HepG2 (cell line): ENCODE measurements around the gene EIF3B. TPM values are rescaled to one million over a fixed set of nuclear protein-coding genes. Genes with fewer than 3 reads are reported as not detected.

ENCODE experiments used
- ATF7 ChIP-seq, 2 experiments: fragments of 450-650 bp in 1 of 2; sonication (generic) in 1 of 2; formaldehyde crosslinking in 1 of 2; IDR thresholded peaks; 2 replicates each; pipeline versions ENCODE4 v1.4.0 to v1.6.1; 2016 to 2020; ENCODE audit warnings: antibody characterized with exemption in 1 of 2, mild to moderate bottlenecking in 1 of 2, missing genetic modification reagents in 1 of 2
- JDP2 ChIP-seq: sonication (generic); formaldehyde crosslinking; IDR thresholded peaks from 2 replicates; pipeline ENCODE4 v1.8.1; 2022; ENCODE audit warnings: missing genetic modification reagents, borderline replicate concordance
- MEIS1 ChIP-seq: sonication (generic); formaldehyde crosslinking; IDR thresholded peaks from 2 replicates; pipeline ENCODE4 v1.9.0; 2021; ENCODE audit warnings: mild to moderate bottlenecking, missing genetic modification reagents, moderate library complexity, borderline replicate concordance
- NFATC3 ChIP-seq: sonication (generic); formaldehyde crosslinking; IDR thresholded peaks from 2 replicates; pipeline ENCODE4 v1.5.1; 2020; ENCODE audit warnings: mild to moderate bottlenecking, missing genetic modification reagents
- NONO ChIP-seq, 2 experiments: fragments of 450-650 bp in 1 of 2; sonication (generic) in 1 of 2; formaldehyde crosslinking in 1 of 2; IDR thresholded peaks in 1 of 2; conservative IDR thresholded peaks in 1 of 2; 2 replicates each; pipeline versions ENCODE4 v1.6.1 to v1.8.0; 2017 to 2022; ENCODE audit warnings: mild to moderate bottlenecking in 1 of 2, missing genetic modification reagents in 1 of 2, moderate library complexity in 1 of 2
- PAF1 ChIP-seq: IDR thresholded peaks from 2 replicates; pipeline ENCODE4 v1.6.1; 2016; ENCODE audit warnings: missing genetic modification reagents, missing compliant biosample characterization
- SMAD9 ChIP-seq: sonication (generic); formaldehyde crosslinking; IDR thresholded peaks from 2 replicates; pipeline ENCODE4 v1.5.1; 2020; ENCODE audit warnings: mild to moderate bottlenecking, missing genetic modification reagents
- SRSF1 ChIP-seq: fragments of 200-400 bp; formaldehyde crosslinking; optimal IDR thresholded peaks from 2 replicates; pipeline ENCODE3; 2017; ENCODE audit warnings: mild to moderate bottlenecking, low read depth, low read length, moderate library complexity
- ZFP36 ChIP-seq: fragments of 150-350 bp; IDR thresholded peaks from 2 replicates; pipeline ENCODE4 v1.6.1; 2018; ENCODE audit warnings: borderline replicate concordance, low read length, low read depth; ENCODE audit not compliant: partially characterized antibody
- ZSCAN31 ChIP-seq: sonication (generic); formaldehyde crosslinking; IDR thresholded peaks from 2 replicates; pipeline ENCODE4 v1.5.0; 2020; ENCODE audit warnings: low read depth, mild to moderate bottlenecking, missing genetic modification reagents
- polyA plus RNA-seq, 8 experiments: library from polyadenylated mRNA; depleted of rRNA in 3 of 8; stranded (reverse) in 7 of 8; unstranded in 1 of 8; fragments of >200 nt; fragmentation: Illumina TruSeq in 4 of 8; extraction: Trizol in 4 of 8; gene quantifications; 2 replicates each; pipeline versions ENCODE4 v1.2.1 to v1.2.3, GENCODE V29; 2011 to 2016; ENCODE audit warnings: low read depth in 4 of 8, missing spikeins in 1 of 8, mixed read lengths in 1 of 8; ENCODE audit not compliant: insufficient read depth in 1 of 8
- total RNA-seq, 5 experiments: library from RNA; depleted of rRNA; stranded (reverse); fragments of >200 nt; fragmentation: Illumina TruSeq; extraction: Trizol; gene quantifications; 2 replicates each; pipeline ENCODE4 v1.2.3, GENCODE V29; 2016; ENCODE audit warnings: low read depth in 1 of 5
- TF ChIP-seq, protein P1 (sequence below): sonication (generic); formaldehyde crosslinking; IDR thresholded peaks from 2 replicates; pipeline ENCODE4 v1.8.0; 2022; ENCODE audit warnings: low read depth, missing genetic modification reagents
- TF ChIP-seq, protein P2 (sequence below): sonication (generic); formaldehyde crosslinking; IDR thresholded peaks from 2 replicates; pipeline ENCODE4 v1.5.1; 2020; ENCODE audit warnings: missing genetic modification reagents, mild to moderate bottlenecking, borderline replicate concordance
- TF ChIP-seq, protein P3 (sequence below): sonication (generic); formaldehyde crosslinking; IDR thresholded peaks from 2 replicates; pipeline ENCODE4 v1.4.0; 2020; ENCODE audit warnings: missing genetic modification reagents, borderline replicate concordance
- TF ChIP-seq, protein P4 (sequence below): sonication (generic); formaldehyde crosslinking; IDR thresholded peaks from 2 replicates; pipeline ENCODE4 v1.4.0; 2020; ENCODE audit warnings: mild to moderate bottlenecking, missing genetic modification reagents
- TF ChIP-seq, protein P5 (sequence below): sonication (generic); formaldehyde crosslinking; IDR thresholded peaks from 2 replicates; pipeline ENCODE4 v1.4.0; 2020; ENCODE audit warnings: missing genetic modification reagents

EIF3B gene
- total and polyA plus RNA-seq, 2 of the 13 experiments (the other 11 are each of a cell fraction or from before 2014, with no cell fraction given): 92.2 to 241 TPM

DNA sequence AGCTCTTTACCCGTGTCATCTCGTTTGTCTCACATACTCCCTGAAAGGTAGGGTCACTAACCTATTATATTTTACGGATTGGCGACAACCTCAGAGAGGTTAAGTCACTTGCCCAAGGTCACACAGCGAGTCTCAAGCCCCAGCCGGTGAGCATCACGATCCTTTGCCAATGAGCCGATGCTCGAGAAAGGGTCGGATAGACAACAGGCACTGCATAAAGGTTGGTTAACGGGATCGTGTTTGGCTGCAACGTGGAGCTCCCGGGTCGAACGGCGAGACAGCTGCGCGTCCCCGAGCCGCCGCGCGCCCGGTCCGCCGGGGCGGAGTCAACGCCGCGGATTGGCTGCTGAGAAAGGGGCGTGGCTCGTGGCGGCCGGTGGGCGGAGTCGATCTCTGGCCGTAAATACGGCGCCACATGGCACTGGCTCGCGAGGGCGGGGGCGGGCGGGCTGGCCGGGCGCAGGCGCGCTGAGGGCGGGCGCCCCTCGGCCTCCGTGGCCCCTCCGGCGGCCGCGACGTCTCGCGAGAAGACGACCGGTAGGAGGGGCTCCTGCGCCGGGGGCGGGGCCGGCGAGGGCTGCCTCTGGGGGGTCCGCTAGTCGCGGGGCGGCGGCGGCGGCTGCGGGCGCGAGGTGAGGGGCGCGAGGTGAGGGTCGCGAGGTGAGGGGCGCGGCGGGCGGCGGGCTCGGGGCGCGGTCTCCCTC, 48.5 kb downstream of the EIF3B start, which contains the start of gene CHST12 (continued):
- TF ChIP-seq, protein P1, sequence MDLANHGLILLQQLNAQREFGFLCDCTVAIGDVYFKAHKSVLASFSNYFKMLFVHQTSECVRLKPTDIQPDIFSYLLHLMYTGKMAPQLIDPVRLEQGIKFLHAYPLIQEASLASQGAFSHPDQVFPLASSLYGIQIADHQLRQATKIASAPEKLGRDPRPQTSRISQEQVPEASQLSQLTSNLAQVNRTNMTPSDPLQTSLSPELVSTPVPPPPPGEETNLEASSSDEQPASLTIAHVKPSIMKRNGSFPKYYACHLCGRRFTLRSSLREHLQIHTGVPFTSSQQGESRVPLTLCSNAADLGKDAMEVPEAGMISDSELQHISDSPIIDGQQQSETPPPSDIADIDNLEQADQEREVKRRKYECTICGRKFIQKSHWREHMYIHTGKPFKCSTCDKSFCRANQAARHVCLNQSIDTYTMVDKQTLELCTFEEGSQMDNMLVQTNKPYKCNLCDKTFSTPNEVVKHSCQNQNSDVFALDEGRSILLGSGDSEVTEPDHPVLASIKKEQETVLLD (CRISPR knock-in tag): no peak
- TF ChIP-seq JDP2 (CRISPR knock-in tag): no peak
- 0 out of 2 replicates have a peak, but pooled peaks have one; percentile 68 for TF ChIP-seq SMAD9 (CRISPR knock-in tag)
- TF ChIP-seq, protein P2, sequence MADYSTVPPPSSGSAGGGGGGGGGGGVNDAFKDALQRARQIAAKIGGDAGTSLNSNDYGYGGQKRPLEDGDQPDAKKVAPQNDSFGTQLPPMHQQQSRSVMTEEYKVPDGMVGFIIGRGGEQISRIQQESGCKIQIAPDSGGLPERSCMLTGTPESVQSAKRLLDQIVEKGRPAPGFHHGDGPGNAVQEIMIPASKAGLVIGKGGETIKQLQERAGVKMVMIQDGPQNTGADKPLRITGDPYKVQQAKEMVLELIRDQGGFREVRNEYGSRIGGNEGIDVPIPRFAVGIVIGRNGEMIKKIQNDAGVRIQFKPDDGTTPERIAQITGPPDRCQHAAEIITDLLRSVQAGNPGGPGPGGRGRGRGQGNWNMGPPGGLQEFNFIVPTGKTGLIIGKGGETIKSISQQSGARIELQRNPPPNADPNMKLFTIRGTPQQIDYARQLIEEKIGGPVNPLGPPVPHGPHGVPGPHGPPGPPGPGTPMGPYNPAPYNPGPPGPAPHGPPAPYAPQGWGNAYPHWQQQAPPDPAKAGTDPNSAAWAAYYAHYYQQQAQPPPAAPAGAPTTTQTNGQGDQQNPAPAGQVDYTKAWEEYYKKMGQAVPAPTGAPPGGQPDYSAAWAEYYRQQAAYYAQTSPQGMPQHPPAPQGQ (CRISPR knock-in tag): 0 out of 2 replicates have a peak, but pooled peaks have one; percentile 30
- TF ChIP-seq, protein P3, sequence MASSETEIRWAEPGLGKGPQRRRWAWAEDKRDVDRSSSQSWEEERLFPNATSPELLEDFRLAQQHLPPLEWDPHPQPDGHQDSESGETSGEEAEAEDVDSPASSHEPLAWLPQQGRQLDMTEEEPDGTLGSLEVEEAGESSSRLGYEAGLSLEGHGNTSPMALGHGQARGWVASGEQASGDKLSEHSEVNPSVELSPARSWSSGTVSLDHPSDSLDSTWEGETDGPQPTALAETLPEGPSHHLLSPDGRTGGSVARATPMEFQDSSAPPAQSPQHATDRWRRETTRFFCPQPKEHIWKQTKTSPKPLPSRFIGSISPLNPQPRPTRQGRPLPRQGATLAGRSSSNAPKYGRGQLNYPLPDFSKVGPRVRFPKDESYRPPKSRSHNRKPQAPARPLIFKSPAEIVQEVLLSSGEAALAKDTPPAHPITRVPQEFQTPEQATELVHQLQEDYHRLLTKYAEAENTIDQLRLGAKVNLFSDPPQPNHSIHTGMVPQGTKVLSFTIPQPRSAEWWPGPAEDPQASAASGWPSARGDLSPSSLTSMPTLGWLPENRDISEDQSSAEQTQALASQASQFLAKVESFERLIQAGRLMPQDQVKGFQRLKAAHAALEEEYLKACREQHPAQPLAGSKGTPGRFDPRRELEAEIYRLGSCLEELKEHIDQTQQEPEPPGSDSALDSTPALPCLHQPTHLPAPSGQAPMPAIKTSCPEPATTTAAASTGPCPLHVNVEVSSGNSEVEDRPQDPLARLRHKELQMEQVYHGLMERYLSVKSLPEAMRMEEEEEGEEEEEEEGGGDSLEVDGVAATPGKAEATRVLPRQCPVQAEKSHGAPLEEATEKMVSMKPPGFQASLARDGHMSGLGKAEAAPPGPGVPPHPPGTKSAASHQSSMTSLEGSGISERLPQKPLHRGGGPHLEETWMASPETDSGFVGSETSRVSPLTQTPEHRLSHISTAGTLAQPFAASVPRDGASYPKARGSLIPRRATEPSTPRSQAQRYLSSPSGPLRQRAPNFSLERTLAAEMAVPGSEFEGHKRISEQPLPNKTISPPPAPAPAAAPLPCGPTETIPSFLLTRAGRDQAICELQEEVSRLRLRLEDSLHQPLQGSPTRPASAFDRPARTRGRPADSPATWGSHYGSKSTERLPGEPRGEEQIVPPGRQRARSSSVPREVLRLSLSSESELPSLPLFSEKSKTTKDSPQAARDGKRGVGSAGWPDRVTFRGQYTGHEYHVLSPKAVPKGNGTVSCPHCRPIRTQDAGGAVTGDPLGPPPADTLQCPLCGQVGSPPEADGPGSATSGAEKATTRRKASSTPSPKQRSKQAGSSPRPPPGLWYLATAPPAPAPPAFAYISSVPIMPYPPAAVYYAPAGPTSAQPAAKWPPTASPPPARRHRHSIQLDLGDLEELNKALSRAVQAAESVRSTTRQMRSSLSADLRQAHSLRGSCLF: no peak
- peak; percentile 46 for TF ChIP-seq SRSF1
- no peak for TF ChIP-seq NONO (IDR thresholded peaks at IDR 0.05)
- peak; percentile 53; the same call in 1 of the 2 replicates for TF ChIP-seq NONO (CRISPR knock-in tag; conservative IDR thresholded peaks at IDR 0.05)
- no peak for TF ChIP-seq MEIS1 (CRISPR knock-in tag)
- no peak for TF ChIP-seq ATF7 (IDR thresholded peaks at IDR 0.05)
- no peak; the same call in 1 of the 2 replicates for TF ChIP-seq ATF7 (CRISPR knock-in tag; IDR thresholded peaks at IDR 0.05)
- TF ChIP-seq NFATC3 (CRISPR knock-in tag): 0 out of 2 replicates have a peak, but pooled peaks have one; percentile 40
- peak; percentile 29; the same call in 1 of the 2 replicates for TF ChIP-seq ZSCAN31 (CRISPR knock-in tag)
- TF ChIP-seq ZFP36: peak; percentile 88
- TF ChIP-seq, protein P4, sequence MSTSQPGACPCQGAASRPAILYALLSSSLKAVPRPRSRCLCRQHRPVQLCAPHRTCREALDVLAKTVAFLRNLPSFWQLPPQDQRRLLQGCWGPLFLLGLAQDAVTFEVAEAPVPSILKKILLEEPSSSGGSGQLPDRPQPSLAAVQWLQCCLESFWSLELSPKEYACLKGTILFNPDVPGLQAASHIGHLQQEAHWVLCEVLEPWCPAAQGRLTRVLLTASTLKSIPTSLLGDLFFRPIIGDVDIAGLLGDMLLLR: peak; percentile 65; the same call in 1 of the 2 replicates
- TF ChIP-seq, protein P5, sequence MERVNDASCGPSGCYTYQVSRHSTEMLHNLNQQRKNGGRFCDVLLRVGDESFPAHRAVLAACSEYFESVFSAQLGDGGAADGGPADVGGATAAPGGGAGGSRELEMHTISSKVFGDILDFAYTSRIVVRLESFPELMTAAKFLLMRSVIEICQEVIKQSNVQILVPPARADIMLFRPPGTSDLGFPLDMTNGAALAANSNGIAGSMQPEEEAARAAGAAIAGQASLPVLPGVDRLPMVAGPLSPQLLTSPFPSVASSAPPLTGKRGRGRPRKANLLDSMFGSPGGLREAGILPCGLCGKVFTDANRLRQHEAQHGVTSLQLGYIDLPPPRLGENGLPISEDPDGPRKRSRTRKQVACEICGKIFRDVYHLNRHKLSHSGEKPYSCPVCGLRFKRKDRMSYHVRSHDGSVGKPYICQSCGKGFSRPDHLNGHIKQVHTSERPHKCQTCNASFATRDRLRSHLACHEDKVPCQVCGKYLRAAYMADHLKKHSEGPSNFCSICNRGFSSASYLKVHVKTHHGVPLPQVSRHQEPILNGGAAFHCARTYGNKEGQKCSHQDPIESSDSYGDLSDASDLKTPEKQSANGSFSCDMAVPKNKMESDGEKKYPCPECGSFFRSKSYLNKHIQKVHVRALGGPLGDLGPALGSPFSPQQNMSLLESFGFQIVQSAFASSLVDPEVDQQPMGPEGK (CRISPR knock-in tag): peak; percentile 62; the same call in 1 of the 2 replicates
- no peak for TF ChIP-seq PAF1 (CRISPR knock-in tag)
